CD4-positive, alpha-beta T cell treated with Interleukin-17A for 4 hours (primary cell): ENCODE results near the gene GIPR.
"Not testable (repeated sequence)": the region's sequence is repeated elsewhere in the genome, so short reads cannot be mapped to it uniquely, and the experiment has no call there.

Experiments used
- DNase-seq: peaks from one replicate; pipeline ENCODE4 v3.0.0-alpha.2; 2020; ENCODE audit warnings: mixed read lengths

Gene GIPR

GRCh38 chr19:45646345-45646698 is 21.7 kb upstream of the GIPR start:
- DNase-seq, result no peak

- no peak for DNase-seq
Measured at GRCh38 chr19:45650722-45651121, 17.3 kb upstream of the GIPR start.

GRCh38 chr19:45653634-45654033 is 14.4 kb upstream of the GIPR start:
- DNase-seq, result no peak

- DNase-seq, result no peak
Measured at GRCh38 chr19:45655073-45655472, 12.9 kb upstream of the GIPR start.

GRCh38 chr19:45657520-45658167 is 10.4 kb upstream of the GIPR start:
- no peak for DNase-seq

GRCh38 chr19:45659096-45659729 is 8.8 kb upstream of the GIPR start:
- DNase-seq, result no peak

GRCh38 chr19:45660636-45661035 is 7.4 kb upstream of the GIPR start:
- DNase-seq, result no peak

- no peak for DNase-seq
Measured at GRCh38 chr19:45663800-45664199, 4.2 kb upstream of the GIPR start.

GRCh38 chr19:45664575-45664974 is 3.4 kb upstream of the GIPR start:
- DNase-seq, result no peak

- peak; percentile 50 for DNase-seq
Measured at GRCh38 chr19:45668342-45668871, 386 bp downstream of the GIPR start.

- DNase-seq, result peak; percentile 50
Measured at GRCh38 chr19:45670670-45671453, 2.8 kb downstream of the GIPR start.

GRCh38 chr19:45674946-45675345 is 6.9 kb downstream of the GIPR start:
- no peak for DNase-seq

GRCh38 chr19:45676851-45677263 is 8.8 kb downstream of the GIPR start:
- DNase-seq, result peak; percentile 69

- DNase-seq, result peak; percentile 94
Measured at GRCh38 chr19:45677351-45678230, 9.6 kb downstream of the GIPR start.

- DNase-seq, result peak; percentile 88
Measured at GRCh38 chr19:45681391-45682015, 13.5 kb downstream of the GIPR start.

GRCh38 chr19:45682117-45682516 is 14.1 kb downstream of the GIPR start:
- no peak for DNase-seq

GRCh38 chr19:45682908-45683307 is 14.9 kb downstream of the GIPR start:
- no peak for DNase-seq

- not testable (repeated sequence) for DNase-seq
Measured at GRCh38 chr19:45685045-45685444, 17.0 kb downstream of the GIPR start.

GRCh38 chr19:45687599-45687998 is 19.6 kb downstream of the GIPR start:
- no peak for DNase-seq

- DNase-seq, result peak; percentile 92
Measured at GRCh38 chr19:45691516-45692186, 23.6 kb downstream of the GIPR start, which contains the start of gene SNRPD2. Gene SNRPD2, minus strand, starts transcription at chr19:45691953. Its CDS starts 65 bp downstream, at chr19:45691888.
